HCT116 (cell line): Measurements from ENCODE around the gene PTDSS2. TPM values are rescaled to one million over a fixed set of nuclear protein-coding genes. Genes with fewer than 3 reads are reported as not detected.

Experiments
- ATAC-seq: fragments of 200-7000 bp; cut with Tn5 transposase; 2 replicates; pipeline ENCODE4 v1.9.1; 2020; ENCODE audit warnings: mild to moderate bottlenecking, moderate library complexity
- BruUV-seq: library from RNA; stranded (reverse); fragments of 400-500 nt; replicated peaks from 2 replicates; lab custom pipeline; 2021; lab: Mats Ljungman, UMichigan
- CTCF ChIA-PET: fragments of 300-600 bp; sonication (Branson Sonifier 250); formaldehyde crosslinking; loops from one replicate; lab custom pipeline; 2021; ENCODE audit warnings: antibody characterized with exemption; lab: Charles Lee
- POLR2A ChIA-PET: fragments of 300-600, 350-600 bp; sonication (Branson Sonifier 250); formaldehyde crosslinking; loops from one replicate; lab custom pipeline; 2021; ENCODE audit warnings: antibody characterized with exemption; lab: Charles Lee
- RAD21 ChIA-PET, 2 experiments: fragments of 300-600 bp; sonication (Branson Sonifier 250); formaldehyde crosslinking; loops; one replicate each; lab custom pipeline; 2023; ENCODE audit warnings: low total read pairs in 2 of 2; ENCODE audit not compliant: uncharacterized antibody in 2 of 2, unreplicated experiment in 2 of 2, low non-redundant PET in 1 of 2; lab: Charles Lee
- DNase-seq: peaks from one replicate; pipeline ENCODE4 v3.0.0-alpha.2; 2010; ENCODE audit warnings: low read depth, low spot score
- H2AFZ ChIP-seq: fragments of 200-600 bp; shearing (Covaris generic), sonication (generic); 2 replicates; pipeline ENCODE4 v1.6.1; 2017; ENCODE audit warnings: low read depth, mixed run types, mixed read lengths, antibody characterized with exemption, low read length; ENCODE audit not compliant: poor library complexity, severe bottlenecking
- H3K27ac ChIP-seq: 2 replicates; pipeline ENCODE4 v1.5.1; 2012; ENCODE audit warnings: low read depth, low read length
- H3K27me3 ChIP-seq: fragments of 200-600 bp; sonication (generic); 2 replicates; pipeline ENCODE4 v1.6.1; 2016; ENCODE audit warnings: mixed run types, low read length, mixed read lengths; ENCODE audit not compliant: insufficient read depth
- H3K36me3 ChIP-seq, 2 experiments: fragments of 200-500 bp in 1 of 2; fragments of 200-600 bp in 1 of 2; sonication (Bioruptor generic) in 1 of 2; sonication (generic) in 1 of 2; 2 replicates each; pipeline versions ENCODE4 v1.5.1 to v1.6.1; 2014 to 2016; ENCODE audit warnings: low read length in 2 of 2, inconsistent platforms in 1 of 2, mixed read lengths in 1 of 2, mixed run types in 1 of 2; ENCODE audit not compliant: insufficient read depth in 2 of 2, control insufficient read depth in 1 of 2
- H3K4me1 ChIP-seq, 2 experiments: fragments of 200-600 bp in 1 of 2; sonication (generic) in 1 of 2; 2 replicates each; pipeline versions ENCODE4 v1.5.1 to v1.6.1; 2012 to 2017; ENCODE audit warnings: low read length in 2 of 2, inconsistent platforms in 1 of 2, mild to moderate bottlenecking in 1 of 2, mixed read lengths in 1 of 2, mixed run types in 1 of 2, moderate library complexity in 1 of 2; ENCODE audit not compliant: insufficient read depth in 2 of 2, control insufficient read depth in 1 of 2
- H3K4me2 ChIP-seq: fragments of 200-600 bp; sonication (generic); 2 replicates; pipeline ENCODE4 v1.6.1; 2017; ENCODE audit warnings: mixed run types, low read length, mixed read lengths
- H3K4me3 ChIP-seq, 2 experiments: fragments of 200-600 bp in 1 of 2; sonication (generic) in 1 of 2; replicated peaks in 1 of 2; 2 replicates each; pipeline ENCODE4 v1.5.1; 2011 to 2016; ENCODE audit warnings: low read length in 2 of 2, control low read depth in 1 of 2, low read depth in 1 of 2, mild to moderate bottlenecking in 1 of 2, mixed read lengths in 1 of 2, mixed run types in 1 of 2
- H3K79me2 ChIP-seq: fragments of 200-600 bp; sonication (generic); 2 replicates; pipeline ENCODE4 v1.6.1; 2017; ENCODE audit warnings: mild to moderate bottlenecking, mixed run types, low read length, moderate library complexity, mixed read lengths; ENCODE audit not compliant: insufficient read depth
- H3K9ac ChIP-seq: fragments of 200-600 bp; sonication (generic); 2 replicates; pipeline ENCODE4 v1.6.1; 2016; ENCODE audit warnings: low read length, mixed read lengths
- H3K9me2 ChIP-seq: fragments of 200-600 bp; sonication (generic), shearing (Covaris generic); 2 replicates; pipeline ENCODE4 v1.6.1; 2017; ENCODE audit warnings: mixed run types, mild to moderate bottlenecking, moderate library complexity; ENCODE audit not compliant: insufficient read depth
- H3K9me3 ChIP-seq, 2 experiments: fragments of 200-500 bp in 1 of 2; fragments of 200-600 bp in 1 of 2; sonication (Bioruptor generic) in 1 of 2; sonication (generic) in 1 of 2; 2 replicates each; pipeline ENCODE4 v1.6.1; 2014 to 2017; ENCODE audit warnings: low read length in 2 of 2, mixed read lengths in 2 of 2, inconsistent platforms in 1 of 2, low read depth in 1 of 2, mild to moderate bottlenecking in 1 of 2, mixed run types in 1 of 2, moderate library complexity in 1 of 2; ENCODE audit not compliant: control insufficient read depth in 1 of 2, insufficient read depth in 1 of 2
- H4K20me1 ChIP-seq: fragments of 200-600 bp; sonication (generic), shearing (Covaris generic); 2 replicates; pipeline ENCODE4 v1.6.1; 2017; ENCODE audit warnings: mixed run types, mild to moderate bottlenecking, moderate library complexity; ENCODE audit not compliant: insufficient read depth
- EGR1 ChIP-seq: IDR thresholded peaks from 2 replicates; pipeline ENCODE4 v1.6.1; 2012; ENCODE audit warnings: low read depth
- FOSL1 ChIP-seq: IDR thresholded peaks from 2 replicates; pipeline ENCODE4 v1.6.1; 2012; ENCODE audit warnings: low read depth
- RAD21 ChIP-seq: IDR thresholded peaks from 2 replicates; pipeline ENCODE4 v1.6.1; 2012; ENCODE audit warnings: low read depth, mild to moderate bottlenecking
- SP1 ChIP-seq: IDR thresholded peaks from 2 replicates; pipeline ENCODE4 v1.6.1; 2012; ENCODE audit warnings: low read depth
- TCF7L2 ChIP-seq: IDR thresholded peaks from 2 replicates; pipeline ENCODE4 v1.7.0; 2011; ENCODE audit warnings: borderline replicate concordance, inconsistent platforms; ENCODE audit not compliant: insufficient read depth, insufficient read length; ENCODE audit errors: extremely low read depth
- ZNF274 ChIP-seq: fragments of 200-500 bp; sonication (Bioruptor generic); IDR thresholded peaks from 2 replicates; pipeline ENCODE4 v1.6.1; 2014; ENCODE audit warnings: mild to moderate bottlenecking, low read depth, low read length, inconsistent platforms
- intact Hi-C: fragments of 100-400 bp; cut with micrococcal nuclease; formaldehyde crosslinking; loops from 2 replicates; pipeline ENCODE4 v1.10.0; 2022
- total RNA-seq: library from RNA; stranded (reverse); gene quantifications from one replicate; pipeline ENCODE4 v1.2.1, GENCODE V29; 2021; ENCODE audit not compliant: unreplicated experiment
- TF ChIP-seq, protein P1 (sequence below): IDR thresholded peaks from 2 replicates; pipeline ENCODE4 v1.6.1; 2012; ENCODE audit warnings: low read depth
- TF ChIP-seq, protein P2 (sequence below): IDR thresholded peaks from 2 replicates; pipeline ENCODE4 v1.6.1; 2011; ENCODE audit warnings: mild to moderate bottlenecking, low read length, moderate library complexity; ENCODE audit not compliant: insufficient replicate concordance; ENCODE audit errors: extremely low read depth

Gene PTDSS2
- total RNA-seq, 1 experiment from 2014 or later, result 40.1 TPM

DNA sequence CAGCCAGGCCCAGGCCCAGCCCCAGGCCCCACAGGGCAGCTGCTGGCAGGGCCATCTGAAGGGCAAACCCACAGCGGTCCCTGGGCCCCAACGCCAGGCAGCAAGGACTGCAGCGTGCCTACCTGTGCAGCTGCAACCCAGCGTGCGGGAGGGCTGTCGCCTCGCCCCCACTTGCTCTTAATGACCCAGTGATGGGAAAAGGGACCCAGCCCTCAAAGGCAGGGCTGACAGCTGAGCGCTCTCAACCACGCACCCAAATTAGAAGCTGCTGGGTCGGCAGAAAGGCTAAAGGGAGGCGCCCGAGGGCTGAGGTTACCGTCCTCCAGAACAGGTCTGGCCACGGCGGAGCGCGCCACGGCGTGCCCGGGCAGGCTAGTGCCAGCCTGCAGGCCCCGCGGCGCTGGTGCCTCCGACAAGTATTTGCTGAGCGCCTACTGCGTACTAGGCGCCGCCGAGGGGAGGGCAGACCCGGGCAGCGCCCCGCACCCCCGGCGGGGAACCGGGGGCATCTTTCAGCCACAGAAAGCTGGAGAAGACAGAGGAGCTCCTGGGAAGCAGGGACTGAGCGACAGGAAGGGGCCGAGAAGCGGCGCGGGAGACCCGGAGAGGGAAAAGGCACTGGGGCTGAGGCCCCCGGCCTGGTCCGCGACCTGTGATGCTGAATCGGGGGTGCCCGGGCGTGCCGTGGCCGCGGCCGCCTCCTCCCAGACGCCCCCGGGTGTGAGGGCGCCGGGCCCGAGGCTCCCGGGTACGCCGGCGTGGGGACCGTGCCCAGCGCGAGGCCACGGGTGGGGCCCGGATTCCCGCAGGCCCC lies 84.5 kb downstream of the PTDSS2 start:
- intact Hi-C loops, result no loop called here
- ATAC-seq (no peak; the same call in 1 of the 2 replicates), DNase-seq (no peak)
- peaks cover 15 to 33% of the 10 kb centered on the region in 2 experiments; a peak in 3 of 4 replicates for H3K4me1 ChIP-seq
- H2AFZ ChIP-seq, result no peak overlapping the region
- H3K9ac ChIP-seq, result peak overlapping the region; percentile 89
- H4K20me1 ChIP-seq, result no peaks in the 10 kb centered on the region
- POLR2A ChIA-PET, result interaction anchor here (1.7 kb wide), 1 partner anchor 26 kb away, joined by 5 read pairs; no protein-coding TSS in a partner anchor
- BruUV-seq, result no TSS peak
- TF ChIP-seq, protein P1, sequence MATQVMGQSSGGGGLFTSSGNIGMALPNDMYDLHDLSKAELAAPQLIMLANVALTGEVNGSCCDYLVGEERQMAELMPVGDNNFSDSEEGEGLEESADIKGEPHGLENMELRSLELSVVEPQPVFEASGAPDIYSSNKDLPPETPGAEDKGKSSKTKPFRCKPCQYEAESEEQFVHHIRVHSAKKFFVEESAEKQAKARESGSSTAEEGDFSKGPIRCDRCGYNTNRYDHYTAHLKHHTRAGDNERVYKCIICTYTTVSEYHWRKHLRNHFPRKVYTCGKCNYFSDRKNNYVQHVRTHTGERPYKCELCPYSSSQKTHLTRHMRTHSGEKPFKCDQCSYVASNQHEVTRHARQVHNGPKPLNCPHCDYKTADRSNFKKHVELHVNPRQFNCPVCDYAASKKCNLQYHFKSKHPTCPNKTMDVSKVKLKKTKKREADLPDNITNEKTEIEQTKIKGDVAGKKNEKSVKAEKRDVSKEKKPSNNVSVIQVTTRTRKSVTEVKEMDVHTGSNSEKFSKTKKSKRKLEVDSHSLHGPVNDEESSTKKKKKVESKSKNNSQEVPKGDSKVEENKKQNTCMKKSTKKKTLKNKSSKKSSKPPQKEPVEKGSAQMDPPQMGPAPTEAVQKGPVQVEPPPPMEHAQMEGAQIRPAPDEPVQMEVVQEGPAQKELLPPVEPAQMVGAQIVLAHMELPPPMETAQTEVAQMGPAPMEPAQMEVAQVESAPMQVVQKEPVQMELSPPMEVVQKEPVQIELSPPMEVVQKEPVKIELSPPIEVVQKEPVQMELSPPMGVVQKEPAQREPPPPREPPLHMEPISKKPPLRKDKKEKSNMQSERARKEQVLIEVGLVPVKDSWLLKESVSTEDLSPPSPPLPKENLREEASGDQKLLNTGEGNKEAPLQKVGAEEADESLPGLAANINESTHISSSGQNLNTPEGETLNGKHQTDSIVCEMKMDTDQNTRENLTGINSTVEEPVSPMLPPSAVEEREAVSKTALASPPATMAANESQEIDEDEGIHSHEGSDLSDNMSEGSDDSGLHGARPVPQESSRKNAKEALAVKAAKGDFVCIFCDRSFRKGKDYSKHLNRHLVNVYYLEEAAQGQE, result no peak
- H3K79me2 ChIP-seq, result peaks cover 33% of the 10 kb centered on the region
- H3K9me3 ChIP-seq, result no peaks in the 10 kb centered on the region
- H3K36me3 ChIP-seq, result peaks cover 0 to 26% of the 10 kb centered on the region in 2 experiments; a peak in 2 of 4 replicates
- peak overlapping the region; percentile 92 for H3K4me2 ChIP-seq
- no peaks in the 10 kb centered on the region for H3K27me3 ChIP-seq
- H3K9me2 ChIP-seq, result no peaks in the 10 kb centered on the region
- RAD21 ChIA-PET, result no interaction called here
- CTCF ChIA-PET, result no interaction called here
- peak overlapping the region; percentile 69 to 90 for H3K4me3 ChIP-seq
- peak overlapping the region; percentile 95 for H3K27ac ChIP-seq

DNA sequence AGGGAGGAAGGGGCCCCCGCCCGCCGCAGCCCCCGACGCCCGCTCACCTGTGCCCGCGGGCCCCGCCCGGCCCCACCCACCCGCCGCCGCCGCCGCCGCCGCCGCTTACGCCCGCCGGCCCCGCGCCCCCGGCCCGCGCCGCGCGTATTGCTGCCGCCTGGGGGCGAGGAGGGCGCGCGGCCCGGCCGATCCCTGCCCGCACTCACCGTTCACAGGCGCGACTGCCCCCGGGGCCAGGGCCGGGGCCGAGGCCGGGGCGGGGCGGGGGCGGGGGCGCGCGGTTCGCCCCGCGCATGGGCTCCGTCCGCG lies 85.1 kb downstream of the PTDSS2 start:
- Histone ChIP-seq H3K9ac (peak overlapping the region; percentile 89), H3K9me2 (no peaks in the 10 kb centered on the region), H3K36me3 (peaks cover 0 to 26% of the 10 kb centered on the region in 2 experiments; a peak in 2 of 4 replicates), H3K4me2 (peak overlapping the region; percentile 92), H3K27me3 (no peaks in the 10 kb centered on the region), H3K4me3 (peak overlapping the region; percentile 69 to 90), H3K79me2 (peaks cover 33% of the 10 kb centered on the region), H4K20me1 (no peaks in the 10 kb centered on the region), H3K4me1 (peaks cover 15 to 33% of the 10 kb centered on the region in 2 experiments; a peak in 3 of 4 replicates), H2AFZ (no peak overlapping the region), H3K27ac (peak overlapping the region; percentile 100), H3K9me3 (no peaks in the 10 kb centered on the region)
- peak; percentile 21 for ATAC-seq
- TF ChIP-seq FOSL1, result no peak
- no peak for TF ChIP-seq RAD21
- TF ChIP-seq TCF7L2, result no peak
- TF ChIP-seq EGR1, result no peak
- TF ChIP-seq SP1, result no peak
- no peak for TF ChIP-seq ZNF274
- TF ChIP-seq, protein P2, sequence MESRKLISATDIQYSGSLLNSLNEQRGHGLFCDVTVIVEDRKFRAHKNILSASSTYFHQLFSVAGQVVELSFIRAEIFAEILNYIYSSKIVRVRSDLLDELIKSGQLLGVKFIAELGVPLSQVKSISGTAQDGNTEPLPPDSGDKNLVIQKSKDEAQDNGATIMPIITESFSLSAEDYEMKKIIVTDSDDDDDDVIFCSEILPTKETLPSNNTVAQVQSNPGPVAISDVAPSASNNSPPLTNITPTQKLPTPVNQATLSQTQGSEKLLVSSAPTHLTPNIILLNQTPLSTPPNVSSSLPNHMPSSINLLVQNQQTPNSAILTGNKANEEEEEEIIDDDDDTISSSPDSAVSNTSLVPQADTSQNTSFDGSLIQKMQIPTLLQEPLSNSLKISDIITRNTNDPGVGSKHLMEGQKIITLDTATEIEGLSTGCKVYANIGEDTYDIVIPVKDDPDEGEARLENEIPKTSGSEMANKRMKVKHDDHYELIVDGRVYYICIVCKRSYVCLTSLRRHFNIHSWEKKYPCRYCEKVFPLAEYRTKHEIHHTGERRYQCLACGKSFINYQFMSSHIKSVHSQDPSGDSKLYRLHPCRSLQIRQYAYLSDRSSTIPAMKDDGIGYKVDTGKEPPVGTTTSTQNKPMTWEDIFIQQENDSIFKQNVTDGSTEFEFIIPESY, result no peak
- BruUV-seq, result no TSS peak
- RAD21 ChIA-PET, result no interaction called here
- CTCF ChIA-PET, result no interaction called here
- POLR2A ChIA-PET, result interaction anchor here (1.7 kb wide), 2 partner anchors 26 to 41 kb away, joined by 5 to 8 read pairs; partner anchors contain the start of gene PHRF1
- DNase-seq, result no peak
- intact Hi-C loops, result no loop called here
